ENCODE measurements around the gene SERBP1.

The SERBP1 gene

GRCh38 chr1:67361641-67362040, 68.6 kb downstream of the SERBP1 start:
- DNase-seq (ENCODE audit: low read depth), result no peak

GRCh38 chr1:67359592-67359991, 70.6 kb downstream of the SERBP1 start:
- DNase-seq (ENCODE audit: low read depth), result no peak

All from HS-5 (cell line).